Gastroesophageal sphincter (tissue), 4 donors: ENCODE measurements around the gene POLR3K. TPM values are rescaled to one million over a fixed set of nuclear protein-coding genes. Genes with fewer than 3 reads are reported as not detected.

Experiments
- ATAC-seq: fragments of 150-250 bp; one replicate; pipeline ENCODE4 v1.9.1; 2016; ENCODE audit warnings: mild to moderate bottlenecking, moderate library complexity
- H3K27ac ChIP-seq, 4 donors: fragments of 200-600 bp; sonication (generic) in 3 of 4; 1 replicate in 3 of 4; 2 replicates in 1 of 4; pipeline ENCODE4 v1.5.1; 2016 to 2019
- H3K27me3 ChIP-seq: fragments of 200-600 bp; sonication (generic); one replicate; pipeline ENCODE4 v1.5.1; 2019
- H3K36me3 ChIP-seq, 2 donors: fragments of 200-600 bp; sonication (generic); one replicate each; pipeline ENCODE4 v1.5.1; 2019; ENCODE audit warnings: control low read depth in 1 of 2
- H3K4me1 ChIP-seq, 3 donors: fragments of 200-600 bp; sonication (generic); 1 replicate in 2 of 3; 2 replicates in 1 of 3; pipeline ENCODE4 v1.5.1; 2016 to 2019; ENCODE audit warnings: control low read depth in 2 of 3
- H3K4me3 ChIP-seq, 2 donors: fragments of 200-600 bp; sonication (generic); one replicate each; pipeline ENCODE4 v1.5.1; 2019; ENCODE audit warnings: mild to moderate bottlenecking in 1 of 2, moderate library complexity in 1 of 2
- H3K9me3 ChIP-seq, 3 donors: fragments of 200-600 bp; sonication (generic); one replicate each; pipeline ENCODE4 v1.5.1; 2017 to 2019; ENCODE audit warnings: control low read depth in 2 of 3
- CTCF ChIP-seq, 4 experiments: fragments of 200-600 bp in 2 of 4; fragments of 450-650 bp in 2 of 4; sonication (generic) in 1 of 4; IDR thresholded peaks; one replicate each; pipeline ENCODE4 v1.5.1; 2017 to 2019; ENCODE audit warnings: antibody characterized with exemption in 4 of 4, mild to moderate bottlenecking in 2 of 4, moderate library complexity in 2 of 4
- EP300 ChIP-seq: sonication (generic); formaldehyde crosslinking; IDR thresholded peaks from one replicate; pipeline ENCODE4 v1.6.1; 2017; ENCODE audit warnings: antibody characterized with exemption, mild to moderate bottlenecking
- POLR2A ChIP-seq, 2 donors: fragments of 450-650 bp; IDR thresholded peaks; one replicate each; pipeline ENCODE4 v1.6.1; 2017; ENCODE audit warnings: antibody characterized with exemption in 2 of 2, mild to moderate bottlenecking in 2 of 2, moderate library complexity in 1 of 2
- POLR2AphosphoS5 ChIP-seq: sonication (generic); formaldehyde crosslinking; IDR thresholded peaks from one replicate; pipeline ENCODE4 v1.6.1; 2017; ENCODE audit warnings: antibody characterized with exemption
- WGBS, 2 donors: methylation state at CpG; one replicate each; pipeline ENCODE4 v1.1.5; 2018; ENCODE audit warnings: low coverage in 1 of 2; 5-methylcytosine and 5-hydroxymethylcytosine counted together
- total RNA-seq, 4 donors: library from RNA; depleted of rRNA; stranded (reverse); fragments of >200 nt; gene quantifications; one replicate each; pipeline ENCODE4 v1.1.0, GENCODE V29; 2016

POLR3K gene
- total RNA-seq, 4 donors from 2014 or later = 2.6 to 5.1 (median 4.5) TPM

DNA sequence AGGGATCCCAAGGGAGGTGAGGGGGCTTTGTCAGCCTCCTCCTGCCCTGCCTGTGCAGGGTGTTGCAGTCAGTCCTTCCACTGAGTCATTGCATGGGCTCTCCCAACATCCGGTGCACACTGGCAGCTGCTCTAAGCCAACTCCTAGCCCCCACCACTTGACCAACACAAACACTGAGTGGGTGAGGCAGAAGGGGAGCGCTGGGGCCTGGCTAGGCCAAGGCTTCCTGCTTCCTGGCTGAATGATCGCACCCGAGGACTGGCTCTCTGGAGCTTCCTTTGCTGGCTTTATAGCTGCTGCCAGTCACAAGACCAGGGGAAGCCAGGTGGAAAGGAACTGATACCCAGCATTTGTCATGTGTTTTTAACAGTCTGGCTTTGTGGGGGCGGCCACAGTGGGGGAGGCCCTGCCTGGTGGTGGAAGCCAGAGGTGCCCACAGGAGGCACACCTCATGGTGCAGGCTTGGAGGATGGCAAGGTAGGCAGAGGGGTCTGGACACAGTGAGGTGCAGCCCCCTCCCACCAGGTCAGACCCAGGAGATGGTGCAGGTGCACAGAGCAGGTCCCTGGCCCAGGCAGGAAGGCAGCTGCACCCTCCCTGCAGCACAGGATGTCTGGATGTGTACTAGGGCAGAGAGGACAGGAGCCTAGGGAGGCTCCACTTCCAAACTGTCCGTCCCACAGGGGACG, 31.5 kb upstream of the POLR3K start:
- peaks cover 0 to 40% (median 25%) of the 10 kb centered on the region in 3 donors for H3K4me1 ChIP-seq
- 0% methylated on average over 1 of the region's 7 CpGs; no CpG with 5 or more reads in 1 of the 2 donors for WGBS, 2 donors
- peaks cover 0 to 88% of the 10 kb centered on the region in 2 donors for H3K36me3 ChIP-seq

GRCh38 chr16:83781-84615, 30.6 kb upstream of the POLR3K start:
- Histone ChIP-seq H3K4me3 (no peak overlapping the region), H3K27me3 (no peaks in the 10 kb centered on the region), H3K36me3 (peaks cover 0 to 86% of the 10 kb centered on the region in 2 donors), H3K9me3 (no peaks in the 10 kb centered on the region), H3K4me1 (peaks cover 0 to 48% (median 31%) of the 10 kb centered on the region in 3 donors), H3K27ac (peak overlapping the region in 3 of 4 donors; percentile 68 to 72 (median 70))
- TF ChIP-seq POLR2A (IDR thresholded peaks at IDR 0.05) (no peak), EP300 (no peak), POLR2AphosphoS5 (no peak), CTCF (IDR thresholded peaks at IDR 0.05) (no peak)
- WGBS, 2 donors = 56 to 64% methylated on average over 7 to 9 of the region's 21 CpGs
- no peak for ATAC-seq

More for the DNA sequence above, 31.5 kb upstream of the POLR3K start:
- no peaks in the 10 kb centered on the region for H3K9me3 ChIP-seq
- no peak overlapping the region for H3K4me3 ChIP-seq
- ATAC-seq = peak; percentile 89
- peak overlapping the region in 3 of 4 donors; percentile 68 to 72 (median 70) for H3K27ac ChIP-seq
- peak; percentile 57 for TF ChIP-seq POLR2AphosphoS5
- TF ChIP-seq POLR2A (IDR thresholded peaks at IDR 0.05) = no peak
- H3K27me3 ChIP-seq = no peaks in the 10 kb centered on the region

GRCh38 chr16:83060-83603, 29.7 kb upstream of the POLR3K start:
- no peak for ATAC-seq
- H3K9me3 ChIP-seq = no peaks in the 10 kb centered on the region
- H3K4me1 ChIP-seq = peaks cover 0 to 55% (median 37%) of the 10 kb centered on the region in 3 donors
- H3K4me3 ChIP-seq = no peak overlapping the region
- H3K27ac ChIP-seq = peak overlapping the region in 1 of 4 donors; percentile 68
- H3K36me3 ChIP-seq = peaks cover 0 to 78% of the 10 kb centered on the region in 2 donors
- no peaks in the 10 kb centered on the region for H3K27me3 ChIP-seq
- TF ChIP-seq EP300 (no peak), POLR2AphosphoS5 (no peak)
- no CpG with 5 or more reads among the region's 31 CpGs for WGBS, 2 donors

DNA sequence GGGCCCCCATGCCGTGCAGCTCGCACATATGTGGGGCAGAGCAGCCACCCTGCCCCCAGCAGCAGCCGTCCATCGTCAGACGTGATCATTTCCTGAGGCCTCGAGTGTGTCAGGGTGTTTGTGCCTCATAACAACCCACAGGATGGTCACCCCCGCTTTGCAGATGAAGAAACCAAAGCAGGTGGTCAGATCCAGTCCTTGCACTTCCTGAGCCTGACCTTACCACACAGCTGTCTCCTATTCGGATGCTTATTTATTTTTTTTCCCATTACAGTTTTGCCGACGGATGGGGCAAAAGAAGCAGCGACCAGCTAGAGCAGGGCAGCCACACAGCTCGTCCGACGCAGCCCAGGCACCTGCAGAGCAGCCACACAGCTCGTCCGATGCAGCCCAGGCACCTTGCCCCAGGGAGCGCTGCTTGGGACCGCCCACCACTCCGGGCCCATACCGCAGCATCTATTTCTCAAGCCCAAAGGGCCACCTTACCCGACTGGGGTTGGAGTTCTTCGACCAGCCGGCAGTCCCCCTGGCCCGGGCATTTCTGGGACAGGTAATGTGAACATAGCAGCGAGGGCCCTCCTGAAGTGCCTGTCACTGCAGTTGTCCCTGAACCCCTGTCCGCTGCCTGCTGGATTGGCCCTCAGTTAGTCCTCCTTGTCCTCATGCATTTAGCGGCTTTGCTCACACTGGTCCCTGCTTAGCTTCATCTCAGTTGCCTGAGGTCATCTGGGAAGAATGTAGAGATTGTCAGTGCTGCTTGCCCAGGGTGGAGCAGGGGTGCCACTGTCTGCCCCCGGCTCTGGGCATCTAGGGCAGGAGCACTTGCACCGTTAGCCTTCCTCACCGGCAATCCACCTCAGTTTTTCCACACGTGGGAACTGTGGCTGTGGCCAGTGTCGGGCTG, 26.0 kb upstream of the POLR3K start:
- WGBS, 2 donors = 60 to 100% methylated on average over 1 to 3 of the region's 32 CpGs
- Histone ChIP-seq H3K36me3 (peaks cover 0 to 41% of the 10 kb centered on the region in 2 donors), H3K9me3 (no peaks in the 10 kb centered on the region), H3K4me1 (peaks cover 0 to 68% (median 39%) of the 10 kb centered on the region in 3 donors), H3K27ac (peak overlapping the region in 3 of 4 donors; percentile 93 to 97 (median 96)), H3K27me3 (no peaks in the 10 kb centered on the region), H3K4me3 (peak overlapping the region in 1 of 2 donors; percentile 95)
- TF ChIP-seq EP300 = no peak
- no peak for TF ChIP-seq CTCF (IDR thresholded peaks at IDR 0.05)
- TF ChIP-seq POLR2A (IDR thresholded peaks at IDR 0.05) = no peak
- TF ChIP-seq POLR2AphosphoS5 = no peak
- no peak for ATAC-seq

- TF ChIP-seq POLR2AphosphoS5 = peak; percentile 13
- no peak for TF ChIP-seq CTCF (IDR thresholded peaks at IDR 0.05)
- peaks cover 0 to 68% (median 32%) of the 10 kb centered on the region in 3 donors for H3K4me1 ChIP-seq
- H3K27me3 ChIP-seq = no peaks in the 10 kb centered on the region
- H3K9me3 ChIP-seq = no peaks in the 10 kb centered on the region
- WGBS, 2 donors = 4 to 24% methylated on average over 6 to 9 of the region's 36 CpGs
- peak overlapping the region; percentile 49 to 95 for H3K4me3 ChIP-seq
- ATAC-seq = peak; percentile 28
- H3K36me3 ChIP-seq = peaks cover 0 to 33% of the 10 kb centered on the region in 2 donors
- H3K27ac ChIP-seq = peak overlapping the region; percentile 58 to 97 (median 94)
Observed at GRCh38 chr16:78444-79150, 25.2 kb upstream of the POLR3K start.
